Mesenchymal stem cell (in vitro differentiated cells and primary cell): ENCODE measurements around the gene CBX3.
"Not testable (repeated sequence)": the region's sequence is repeated elsewhere in the genome, so short reads cannot be mapped to it uniquely, and the experiment has no call there.

Source experiments
- DNase-seq: peaks from one replicate; pipeline ENCODE4 v3.0.0-alpha.2; 2013
- H2AFZ ChIP-seq: one replicate; pipeline ENCODE4 v1.6.1; 2013; ENCODE audit warnings: low read depth, mild to moderate bottlenecking, control low read depth, inconsistent platforms, low read length, moderate library complexity
- H2AK5ac ChIP-seq: 2 replicates; pipeline ENCODE4 v1.6.1; 2013; ENCODE audit warnings: low read length, moderate library complexity, mild to moderate bottlenecking, inconsistent platforms; ENCODE audit not compliant: severe bottlenecking
- H2BK120ac ChIP-seq: one replicate; pipeline ENCODE4 v1.6.1; 2013; ENCODE audit warnings: low read depth, mild to moderate bottlenecking, inconsistent platforms, low read length, moderate library complexity
- H2BK12ac ChIP-seq, 2 experiments: one replicate each; pipeline ENCODE4 v1.6.1; 2013; ENCODE audit warnings: inconsistent platforms in 2 of 2, low read length in 2 of 2, mild to moderate bottlenecking in 2 of 2, moderate library complexity in 2 of 2, control low read depth in 1 of 2
- H2BK15ac ChIP-seq: one replicate; pipeline ENCODE4 v1.6.1; 2013; ENCODE audit warnings: mild to moderate bottlenecking, low read depth, inconsistent platforms; ENCODE audit not compliant: poor library complexity, severe bottlenecking
- H2BK5ac ChIP-seq: 2 replicates; pipeline ENCODE4 v1.6.1; 2013; ENCODE audit warnings: low read depth, mild to moderate bottlenecking, low read length, control low read depth, inconsistent platforms; ENCODE audit not compliant: poor library complexity, severe bottlenecking
- H3K14ac ChIP-seq, 2 experiments: one replicate each; pipeline ENCODE4 v1.6.1; 2013; ENCODE audit warnings: inconsistent platforms in 2 of 2, low read length in 2 of 2, control low read depth in 1 of 2, mild to moderate bottlenecking in 1 of 2, moderate library complexity in 1 of 2
- H3K18ac ChIP-seq, 2 experiments: one replicate each; pipeline ENCODE4 v1.6.1; 2013; ENCODE audit warnings: inconsistent platforms in 2 of 2, low read length in 2 of 2, control low read depth in 1 of 2, low read depth in 1 of 2, mild to moderate bottlenecking in 1 of 2
- H3K23ac ChIP-seq, 2 experiments: one replicate each; pipeline ENCODE4 v1.6.1; 2013; ENCODE audit warnings: inconsistent platforms in 2 of 2, low read length in 2 of 2, mild to moderate bottlenecking in 2 of 2, moderate library complexity in 2 of 2, control low read depth in 1 of 2
- H3K27ac ChIP-seq: 2 replicates; pipeline ENCODE4 v1.5.1; 2013; ENCODE audit warnings: mild to moderate bottlenecking, moderate library complexity, low read length, control low read depth, inconsistent platforms; ENCODE audit not compliant: poor library complexity, severe bottlenecking
- H3K27me3 ChIP-seq, 2 experiments: 2 replicates each; pipeline versions ENCODE4 v1.6.1 to v1.7.0; 2013; ENCODE audit warnings: low read length in 2 of 2, mild to moderate bottlenecking in 2 of 2, moderate library complexity in 2 of 2, control low read depth in 1 of 2, inconsistent platforms in 1 of 2; ENCODE audit not compliant: control insufficient read depth in 1 of 2, insufficient read depth in 1 of 2
- H3K36me3 ChIP-seq, 2 experiments: 2 replicates each; pipeline versions ENCODE4 v1.6.1 to v1.7.0; 2013; ENCODE audit warnings: low read length in 2 of 2, control low read depth in 1 of 2, inconsistent platforms in 1 of 2, low read depth in 1 of 2, mild to moderate bottlenecking in 1 of 2; ENCODE audit not compliant: insufficient read depth in 2 of 2, control insufficient read depth in 1 of 2
- H3K4ac ChIP-seq, 2 experiments: one replicate each; pipeline ENCODE4 v1.6.1; 2013; ENCODE audit warnings: inconsistent platforms in 2 of 2, low read length in 2 of 2, mild to moderate bottlenecking in 2 of 2, moderate library complexity in 2 of 2, control low read depth in 1 of 2, low read depth in 1 of 2
- H3K4me1 ChIP-seq: 2 replicates; pipeline ENCODE4 v1.6.1; 2013; ENCODE audit warnings: low read depth, low read length, control low read depth; ENCODE audit not compliant: control insufficient read depth, insufficient read depth
- H3K4me2 ChIP-seq: 2 replicates; pipeline ENCODE4 v1.6.1; 2013; ENCODE audit warnings: low read length, mild to moderate bottlenecking, inconsistent platforms; ENCODE audit not compliant: poor library complexity, severe bottlenecking
- H3K4me3 ChIP-seq, 2 experiments: 2 replicates each; pipeline versions ENCODE4 v1.5.1 to v1.7.0; 2013; ENCODE audit warnings: low read length in 2 of 2, mild to moderate bottlenecking in 2 of 2, control low read depth in 1 of 2, low read depth in 1 of 2; ENCODE audit not compliant: insufficient read depth in 1 of 2
- H3K79me1 ChIP-seq: replicated peaks from 2 replicates; pipeline ENCODE4 v1.6.1; 2013; ENCODE audit warnings: mild to moderate bottlenecking, control low read depth, low read length, inconsistent platforms; ENCODE audit not compliant: poor library complexity, severe bottlenecking
- H3K9ac ChIP-seq: 2 replicates; pipeline ENCODE4 v1.7.0; 2013; ENCODE audit warnings: mild to moderate bottlenecking, low read length, moderate library complexity
- H3K9me3 ChIP-seq: 2 replicates; pipeline ENCODE4 v1.7.0; 2013; ENCODE audit warnings: mild to moderate bottlenecking, low read length; ENCODE audit not compliant: control insufficient read depth
- H4K8ac ChIP-seq: one replicate; pipeline ENCODE4 v1.6.1; 2013; ENCODE audit warnings: inconsistent platforms, mild to moderate bottlenecking, low read length, moderate library complexity
- H4K91ac ChIP-seq: one replicate; pipeline ENCODE4 v1.6.1; 2013; ENCODE audit warnings: mild to moderate bottlenecking, low read length, inconsistent platforms
- WGBS: methylation state at CpG from one replicate; pipeline ENCODE4 v1.1.7; 2013; ENCODE audit warnings: mixed read lengths; 5-methylcytosine and 5-hydroxymethylcytosine counted together

Gene CBX3

DNA sequence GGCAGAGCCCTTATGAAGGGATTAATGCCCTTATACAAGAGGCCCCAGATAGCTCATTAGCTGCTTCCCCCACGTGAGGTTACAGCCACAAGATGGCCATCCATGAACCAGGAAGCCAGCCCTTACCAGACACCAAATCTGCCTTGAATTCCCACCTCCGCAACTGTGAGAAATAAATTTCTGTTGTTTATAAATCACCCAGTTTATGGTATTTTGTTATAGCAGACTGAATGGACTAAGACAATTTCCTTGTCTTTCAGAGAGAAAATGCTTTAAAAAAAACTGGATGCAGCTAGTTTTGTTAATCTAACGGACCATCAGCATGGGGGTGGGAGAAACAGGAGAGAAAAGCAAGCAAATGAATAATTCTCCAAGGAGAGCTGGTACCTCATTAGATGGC lies 36.5 kb downstream of the CBX3 start:
- no peaks in the 10 kb centered on the region for H3K9me3 ChIP-seq
- H2BK15ac ChIP-seq, result no peak overlapping the region
- no peak overlapping the region for H3K4ac ChIP-seq
- H3K27me3 ChIP-seq, result peaks cover 4 to 17% of the 10 kb centered on the region in 2 experiments
- H3K14ac ChIP-seq, result no peak overlapping the region
- no peak overlapping the region for H3K27ac ChIP-seq
- WGBS, result 65% methylated on average over 2 of the region's 3 CpGs
- H4K91ac ChIP-seq, result no peak overlapping the region
- H3K4me1 ChIP-seq, result no peaks in the 10 kb centered on the region
- H3K9ac ChIP-seq, result no peak overlapping the region
- H2BK12ac ChIP-seq, result no peak overlapping the region
- H2AK5ac ChIP-seq, result no peak overlapping the region
- H3K4me2 ChIP-seq, result no peak overlapping the region
- H3K4me3 ChIP-seq, result no peak overlapping the region
- no peak overlapping the region for H2BK5ac ChIP-seq
- no peaks in the 10 kb centered on the region for H3K79me1 ChIP-seq
- no peak overlapping the region for H2AFZ ChIP-seq
- H2BK120ac ChIP-seq, result no peak overlapping the region
- H3K18ac ChIP-seq, result no peak overlapping the region
- H3K23ac ChIP-seq, result no peak overlapping the region
- no peak overlapping the region for H4K8ac ChIP-seq
- H3K36me3 ChIP-seq, result no peaks in the 10 kb centered on the region
- DNase-seq, result no peak

DNA sequence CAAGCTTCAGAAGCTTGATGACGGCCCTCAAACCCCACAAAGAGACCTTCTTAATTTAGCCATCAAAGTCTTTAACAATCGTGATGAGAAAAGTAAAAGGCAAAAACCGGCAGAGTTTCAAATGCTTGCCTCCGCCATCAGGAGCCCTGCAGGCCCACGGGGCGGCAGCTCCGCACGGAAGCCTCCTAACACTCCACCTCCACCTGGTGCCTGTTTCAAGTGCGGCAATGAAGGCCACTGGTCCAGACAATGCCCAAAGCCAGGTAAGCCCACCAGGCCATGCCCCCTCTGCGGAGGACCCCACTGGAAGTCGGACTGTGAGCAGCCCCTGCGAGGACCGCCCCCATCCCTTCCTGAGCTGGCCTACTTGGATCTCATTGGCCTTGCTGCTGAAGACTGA lies 43.6 kb downstream of the CBX3 start:
- H3K14ac ChIP-seq, result no peak overlapping the region
- H4K8ac ChIP-seq, result no peak overlapping the region
- no peak overlapping the region for H4K91ac ChIP-seq
- H3K23ac ChIP-seq, result no peak overlapping the region
- H3K27me3 ChIP-seq, result no peaks in the 10 kb centered on the region
- H3K79me1 ChIP-seq, result no peaks in the 10 kb centered on the region
- no peaks in the 10 kb centered on the region for H3K4me1 ChIP-seq
- H2AFZ ChIP-seq, result no peak overlapping the region
- no peak overlapping the region for H2AK5ac ChIP-seq
- H3K4ac ChIP-seq, result no peak overlapping the region
- WGBS, result 95% methylated on average over 13 of the region's 13 CpGs
- H2BK15ac ChIP-seq, result no peak overlapping the region
- H3K9me3 ChIP-seq, result no peaks in the 10 kb centered on the region
- no peak overlapping the region for H2BK12ac ChIP-seq
- no peak overlapping the region for H3K27ac ChIP-seq
- H2BK5ac ChIP-seq, result no peak overlapping the region
- H3K18ac ChIP-seq, result no peak overlapping the region
- H3K4me3 ChIP-seq, result no peak overlapping the region
- H2BK120ac ChIP-seq, result no peak overlapping the region
- no peak overlapping the region for H3K4me2 ChIP-seq
- no peaks in the 10 kb centered on the region for H3K36me3 ChIP-seq
- H3K9ac ChIP-seq, result no peak overlapping the region
- DNase-seq, result no peak

GRCh38 chr7:26250239-26250638 lies 48.7 kb downstream of the CBX3 start:
- Histone ChIP-seq H3K4me3 (no peak overlapping the region), H3K27ac (no peak overlapping the region), H3K4ac (no peak overlapping the region), H2BK5ac (no peak overlapping the region), H3K36me3 (no peaks in the 10 kb centered on the region), H3K9me3 (no peaks in the 10 kb centered on the region), H4K91ac (no peak overlapping the region), H3K4me2 (no peak overlapping the region), H4K8ac (no peak overlapping the region), H2BK15ac (no peak overlapping the region), H2AK5ac (no peak overlapping the region), H3K18ac (no peak overlapping the region), H2BK12ac (no peak overlapping the region), H3K9ac (no peak overlapping the region), H3K23ac (no peak overlapping the region), H3K4me1 (no peaks in the 10 kb centered on the region), H3K14ac (no peak overlapping the region), H2AFZ (no peak overlapping the region), H3K27me3 (no peaks in the 10 kb centered on the region), H3K79me1 (no peaks in the 10 kb centered on the region), H2BK120ac (no peak overlapping the region)
- DNase-seq, result no peak
- 79% methylated on average over 10 of the region's 12 CpGs for WGBS

DNA sequence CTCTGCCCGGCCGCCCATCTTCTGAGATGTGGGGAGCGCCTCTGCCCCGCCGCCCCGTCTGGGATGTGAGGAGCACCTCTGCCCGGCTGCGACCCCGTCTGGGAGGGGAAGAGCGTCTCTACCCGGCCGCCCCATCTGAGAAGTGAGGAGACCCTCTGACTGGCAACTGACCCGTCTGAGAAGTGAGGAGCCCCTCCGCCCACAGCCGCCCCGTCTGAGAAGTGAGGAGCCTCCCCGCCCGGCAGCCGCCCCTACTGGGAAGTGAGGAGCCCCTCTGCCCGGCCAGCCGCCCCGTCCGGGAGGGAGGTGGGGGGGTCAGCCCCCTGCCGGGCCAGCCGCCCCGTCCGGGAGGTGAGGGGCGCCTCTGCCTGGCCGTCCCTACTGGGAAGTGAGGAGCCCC lies 60.3 kb downstream of the CBX3 start:
- not testable (repeated sequence) for H4K91ac ChIP-seq, H3K27ac ChIP-seq, H3K27me3 ChIP-seq, H2BK15ac ChIP-seq, H3K9ac ChIP-seq, H3K4ac ChIP-seq, H3K18ac ChIP-seq, H3K4me3 ChIP-seq, DNase-seq, H2BK120ac ChIP-seq, H3K14ac ChIP-seq, H2BK12ac ChIP-seq, H2AK5ac ChIP-seq, H4K8ac ChIP-seq, H3K4me2 ChIP-seq, H2AFZ ChIP-seq, H3K36me3 ChIP-seq, H3K9me3 ChIP-seq, H3K23ac ChIP-seq, H3K79me1 ChIP-seq, H3K4me1 ChIP-seq, H2BK5ac ChIP-seq
- 100% methylated on average over 7 of the region's 29 CpGs for WGBS
